ENCODE results near the gene PLPP6. TPM values are rescaled to one million over a fixed set of nuclear protein-coding genes. Genes with fewer than 3 reads are reported as not detected.

The PLPP6 gene
- total RNA-seq = 8.8 and 9.5 TPM in 2 replicates

DNA sequence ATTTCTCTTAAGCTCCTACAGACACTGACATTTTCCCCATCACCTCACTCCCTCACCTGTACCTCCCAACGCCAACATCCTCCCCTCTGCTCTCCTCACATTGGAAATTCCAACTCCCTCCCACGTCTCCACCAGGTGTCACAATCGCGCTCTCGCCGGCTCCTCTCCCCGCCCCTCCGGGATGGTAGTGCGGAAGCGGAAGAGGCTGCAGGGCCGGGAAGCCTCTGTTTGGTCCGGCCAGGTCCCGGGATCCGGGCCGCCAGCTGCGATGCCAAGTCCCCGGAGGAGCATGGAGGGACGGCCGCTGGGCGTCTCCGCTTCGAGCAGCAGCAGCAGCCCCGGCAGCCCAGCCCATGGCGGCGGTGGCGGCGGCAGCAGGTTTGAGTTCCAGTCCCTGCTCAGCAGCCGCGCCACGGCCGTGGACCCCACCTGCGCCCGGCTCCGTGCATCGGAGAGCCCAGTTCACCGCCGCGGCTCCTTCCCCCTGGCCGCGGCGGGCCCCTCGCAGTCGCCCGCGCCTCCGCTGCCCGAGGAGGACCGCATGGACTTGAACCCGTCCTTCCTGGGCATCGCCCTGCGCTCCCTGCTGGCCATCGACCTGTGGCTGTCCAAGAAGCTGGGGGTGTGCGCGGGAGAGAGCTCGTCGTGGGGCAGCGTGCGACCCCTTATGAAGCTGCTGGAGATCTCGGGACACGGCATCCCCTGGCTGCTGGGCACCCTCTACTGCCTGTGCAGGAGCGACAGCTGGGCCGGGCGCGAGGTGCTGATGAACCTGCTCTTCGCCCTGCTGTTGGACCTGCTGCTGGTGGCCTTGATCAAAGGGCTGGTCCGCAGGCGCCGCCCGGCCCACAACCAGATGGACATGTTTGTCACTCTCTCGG is at the start of gene PLPP6:
PLPP6 (plus strand) TSS at position 187 of the 881 bp plus-strand sequence; CDS start at position 269, 82 bp downstream.

DNA sequence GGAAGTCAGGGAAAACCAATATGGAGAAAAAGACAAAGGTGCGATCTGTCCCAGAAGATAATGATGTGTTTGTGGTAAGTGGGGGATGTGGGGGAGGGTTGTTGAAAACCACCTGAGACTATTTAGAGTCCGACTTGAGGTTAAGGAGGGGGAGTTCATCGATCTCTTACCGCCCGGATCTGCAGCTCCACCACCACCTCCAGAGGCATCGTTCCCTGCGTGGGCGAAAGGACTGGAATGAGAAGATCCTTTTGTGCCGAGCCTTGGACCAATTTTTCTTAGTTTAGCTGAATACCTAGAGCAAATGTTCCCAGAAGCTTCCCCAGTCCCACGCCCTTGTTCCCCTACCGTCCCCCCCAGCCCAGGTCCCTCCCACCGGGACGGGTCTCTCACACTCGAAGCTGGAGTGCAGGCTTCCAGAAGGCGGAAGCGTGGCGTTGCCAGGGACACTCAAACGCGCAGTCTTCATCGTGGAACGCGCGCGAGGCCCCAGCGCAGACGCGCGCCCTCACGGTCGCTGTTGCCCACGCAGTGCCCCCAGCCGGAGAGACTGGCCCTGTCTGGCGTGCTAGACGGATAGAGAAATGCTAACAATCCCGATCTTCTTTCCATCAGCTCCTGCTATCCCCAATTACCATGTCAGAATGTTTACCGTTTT is 4.1 kb downstream of the PLPP6 start, which contains the start of gene SPATA6L:
SPATA6L (minus strand) TSS at position 439 of the 658 bp plus-strand sequence; CDS start at position 209, 230 bp downstream.

DNA sequence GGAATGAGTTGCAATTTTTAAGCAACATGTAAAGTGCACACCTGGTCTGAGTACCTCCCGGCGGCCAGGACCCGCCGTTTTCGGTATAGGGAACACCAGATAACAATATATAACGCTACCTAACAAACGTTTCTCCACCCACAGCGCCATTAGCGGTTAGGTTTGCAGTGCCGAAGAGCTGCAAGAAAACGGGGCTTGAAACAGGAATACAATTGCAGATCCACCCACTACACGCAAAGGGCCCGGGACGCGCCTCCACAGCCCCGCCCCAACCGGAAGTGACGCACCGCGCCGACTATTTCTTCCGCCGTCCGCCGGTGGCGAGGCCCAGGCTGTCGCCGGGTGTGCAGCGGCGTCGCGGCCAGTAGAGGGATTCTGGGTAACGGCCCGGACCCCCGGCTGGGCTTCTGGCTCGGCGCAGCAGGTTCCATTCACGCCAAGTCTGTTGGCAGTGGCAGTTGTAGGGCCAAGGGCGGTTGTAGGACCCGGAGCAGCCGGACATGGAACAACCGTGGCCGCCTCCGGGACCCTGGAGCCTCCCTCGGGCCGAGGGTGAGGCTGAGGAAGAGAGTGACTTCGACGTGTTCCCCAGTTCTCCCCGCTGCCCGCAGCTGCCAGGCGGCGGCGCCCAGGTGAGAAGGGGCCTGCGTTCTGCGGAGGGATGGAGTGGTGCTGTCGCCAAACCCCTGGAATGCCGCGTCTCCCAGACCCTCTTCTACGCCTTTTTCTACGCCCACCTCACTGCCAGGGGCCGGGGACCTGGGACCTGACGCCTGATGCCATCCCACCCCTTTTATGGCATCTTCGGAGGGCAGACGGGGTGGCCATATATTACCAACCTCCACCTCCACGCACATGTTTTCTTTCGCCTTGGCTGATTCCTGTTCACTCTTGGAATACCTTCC is 17.4 kb downstream of the PLPP6 start, which contains the start of gene CDC37L1:
CDC37L1 (plus strand) TSS at position 302 of the 905 bp plus-strand sequence; CDS start at position 501, 199 bp downstream.

Other genes starting within 250 kb of the PLPP6 start
- gene SLC1A1, start 171.8 kb upstream of the PLPP6 start, total RNA-seq = 20.2 and 24.5 TPM in 2 replicates
- gene SPATA6L, start 4.2 kb downstream of the PLPP6 start, total RNA-seq = 2.6 and 3.1 TPM in 2 replicates
- 8.5 and 10.6 TPM in 2 replicates for gene CDC37L1, start 17.3 kb downstream of the PLPP6 start, total RNA-seq
- gene AK3, start 78.9 kb downstream of the PLPP6 start, total RNA-seq = 55.9 and 64.5 TPM in 2 replicates
- gene RCL1, start 130.7 kb downstream of the PLPP6 start, total RNA-seq = 13.4 and 18.2 TPM in 2 replicates

All from vein endothelial cell (primary cell).